Activated naive CD8-positive, alpha-beta T cell treated with anti-CD3 and anti-CD28 coated beads, Interleukin-2, amount 50 U/mL, for 24 hours (primary cell): ENCODE results near the gene MACROD2.

Experiments
- ATAC-seq: fragments of 150-1000 bp; cut with Tn5 transposase; one replicate; pipeline ENCODE4 v1.10.0; 2021
- DNase-seq: peaks from one replicate; pipeline ENCODE4 v3.0.0; 2021
- H3K27ac Mint-ChIP-seq: one replicate; pipeline ENCODE4 v1.8.0; 2021; ENCODE audit warnings: mild to moderate bottlenecking, mixed read lengths
- H3K27me3 Mint-ChIP-seq: one replicate; pipeline ENCODE4 v1.8.0; 2021; ENCODE audit warnings: mixed read lengths
- H3K36me3 Mint-ChIP-seq: one replicate; pipeline ENCODE4 v1.8.0; 2021; ENCODE audit warnings: low read depth, mixed read lengths
- H3K4me1 Mint-ChIP-seq: one replicate; pipeline ENCODE4 v1.8.0; 2021; ENCODE audit warnings: mixed read lengths
- H3K4me3 Mint-ChIP-seq: one replicate; pipeline ENCODE4 v1.8.0; 2021; ENCODE audit warnings: mild to moderate bottlenecking, moderate library complexity, mixed read lengths
- H3K9me3 Mint-ChIP-seq: one replicate; pipeline ENCODE4 v1.8.0; 2021; ENCODE audit warnings: mixed read lengths

MACROD2 gene

GRCh38 chr20:14113416-14113815 lies 118.1 kb downstream of the MACROD2 start:
- ATAC-seq = no peak
- no peaks in the 10 kb centered on the region for H3K36me3 Mint-ChIP-seq
- no peaks in the 10 kb centered on the region for H3K27me3 Mint-ChIP-seq
- no peaks in the 10 kb centered on the region for H3K4me1 Mint-ChIP-seq
- peaks cover 25% of the 10 kb centered on the region for H3K9me3 Mint-ChIP-seq
- no peak overlapping the region for H3K27ac Mint-ChIP-seq
- DNase-seq = no peak
- H3K4me3 Mint-ChIP-seq = no peak overlapping the region

- Mint-ChIP-seq H3K9me3 (peaks cover 20% of the 10 kb centered on the region), H3K4me1 (no peaks in the 10 kb centered on the region)
- no peak for ATAC-seq
These were observed 118.9 kb downstream of the MACROD2 start for GRCh38 chr20:14114065-14114704.

GRCh38 chr20:14116037-14116436 lies 120.7 kb downstream of the MACROD2 start:
- Mint-ChIP-seq H3K27ac (no peak overlapping the region), H3K36me3 (no peaks in the 10 kb centered on the region), H3K4me1 (no peaks in the 10 kb centered on the region), H3K27me3 (no peaks in the 10 kb centered on the region), H3K4me3 (no peak overlapping the region), H3K9me3 (peaks cover 11% of the 10 kb centered on the region)
- DNase-seq (no peak), ATAC-seq (no peak)

More at GRCh38 chr20:14114065-14114704, 118.9 kb downstream of the MACROD2 start:
- Mint-ChIP-seq H3K27me3 (no peaks in the 10 kb centered on the region), H3K27ac (no peak overlapping the region), H3K36me3 (no peaks in the 10 kb centered on the region), H3K4me3 (no peak overlapping the region)
- DNase-seq = no peak

GRCh38 chr20:14117768-14118167 lies 122.5 kb downstream of the MACROD2 start:
- H3K27ac Mint-ChIP-seq = no peak overlapping the region
- H3K36me3 Mint-ChIP-seq = no peaks in the 10 kb centered on the region
- DNase-seq (no peak), ATAC-seq (no peak)
- no peak overlapping the region for H3K4me3 Mint-ChIP-seq
- peaks cover 5% of the 10 kb centered on the region for H3K9me3 Mint-ChIP-seq
- H3K4me1 Mint-ChIP-seq = no peaks in the 10 kb centered on the region
- H3K27me3 Mint-ChIP-seq = no peaks in the 10 kb centered on the region

GRCh38 chr20:14126856-14127255 lies 131.5 kb downstream of the MACROD2 start:
- no peaks in the 10 kb centered on the region for H3K27me3 Mint-ChIP-seq

GRCh38 chr20:14127514-14128223 lies 132.4 kb downstream of the MACROD2 start:
- Mint-ChIP-seq H3K9me3 (peaks cover 6% of the 10 kb centered on the region), H3K4me1 (no peaks in the 10 kb centered on the region), H3K4me3 (no peak overlapping the region), H3K27me3 (no peaks in the 10 kb centered on the region), H3K27ac (no peak overlapping the region), H3K36me3 (no peaks in the 10 kb centered on the region)
- no peak for DNase-seq
- no peak for ATAC-seq

More at GRCh38 chr20:14126856-14127255, 131.5 kb downstream of the MACROD2 start:
- Mint-ChIP-seq H3K36me3 (no peaks in the 10 kb centered on the region), H3K9me3 (peaks cover 6% of the 10 kb centered on the region), H3K4me3 (no peak overlapping the region), H3K4me1 (no peaks in the 10 kb centered on the region), H3K27ac (no peak overlapping the region)
- DNase-seq = no peak
- ATAC-seq = no peak

GRCh38 chr20:14134004-14134403 lies 138.7 kb downstream of the MACROD2 start:
- Mint-ChIP-seq H3K4me3 (no peak overlapping the region), H3K9me3 (peaks cover 5% of the 10 kb centered on the region), H3K27me3 (no peaks in the 10 kb centered on the region), H3K4me1 (no peaks in the 10 kb centered on the region), H3K27ac (no peak overlapping the region), H3K36me3 (no peaks in the 10 kb centered on the region)
- no peak for DNase-seq
- no peak for ATAC-seq

- no peak for DNase-seq
- H3K9me3 Mint-ChIP-seq = no peaks in the 10 kb centered on the region
- ATAC-seq = no peak
- H3K27ac Mint-ChIP-seq = no peak overlapping the region
- H3K4me3 Mint-ChIP-seq = no peak overlapping the region
- no peaks in the 10 kb centered on the region for H3K36me3 Mint-ChIP-seq
- H3K27me3 Mint-ChIP-seq = no peaks in the 10 kb centered on the region
- no peaks in the 10 kb centered on the region for H3K4me1 Mint-ChIP-seq
These were observed 146.9 kb downstream of the MACROD2 start for GRCh38 chr20:14142171-14142570.

- Mint-ChIP-seq H3K4me1 (no peaks in the 10 kb centered on the region), H3K27ac (no peak overlapping the region)
- no peak for DNase-seq
These were observed 147.8 kb downstream of the MACROD2 start for GRCh38 chr20:14142964-14143627.

GRCh38 chr20:14148042-14148441 lies 152.7 kb downstream of the MACROD2 start:
- Mint-ChIP-seq H3K36me3 (no peaks in the 10 kb centered on the region), H3K4me3 (no peak overlapping the region), H3K27ac (no peak overlapping the region), H3K4me1 (no peaks in the 10 kb centered on the region), H3K9me3 (peaks cover 5% of the 10 kb centered on the region), H3K27me3 (no peaks in the 10 kb centered on the region)
- DNase-seq (no peak), ATAC-seq (no peak)

More at GRCh38 chr20:14142964-14143627, 147.8 kb downstream of the MACROD2 start:
- no peak for ATAC-seq
- H3K4me3 Mint-ChIP-seq = no peak overlapping the region
- H3K36me3 Mint-ChIP-seq = no peaks in the 10 kb centered on the region
- H3K27me3 Mint-ChIP-seq = no peaks in the 10 kb centered on the region
- H3K9me3 Mint-ChIP-seq = no peaks in the 10 kb centered on the region

- Mint-ChIP-seq H3K36me3 (no peaks in the 10 kb centered on the region), H3K9me3 (peaks cover 15% of the 10 kb centered on the region), H3K27ac (no peak overlapping the region), H3K4me3 (no peak overlapping the region), H3K27me3 (no peaks in the 10 kb centered on the region), H3K4me1 (no peaks in the 10 kb centered on the region)
- ATAC-seq (no peak), DNase-seq (no peak)
These were observed 160.0 kb downstream of the MACROD2 start for GRCh38 chr20:14155361-14155760.

- Mint-ChIP-seq H3K4me1 (no peaks in the 10 kb centered on the region), H3K36me3 (no peaks in the 10 kb centered on the region), H3K27me3 (no peaks in the 10 kb centered on the region), H3K4me3 (no peak overlapping the region), H3K9me3 (peaks cover 26% of the 10 kb centered on the region), H3K27ac (no peak overlapping the region)
- ATAC-seq (no peak), DNase-seq (no peak)
These were observed 183.2 kb downstream of the MACROD2 start for GRCh38 chr20:14178528-14178927.

GRCh38 chr20:14178952-14179351 lies 183.6 kb downstream of the MACROD2 start:
- Mint-ChIP-seq H3K4me3 (no peak overlapping the region), H3K27ac (no peak overlapping the region), H3K4me1 (no peaks in the 10 kb centered on the region), H3K27me3 (no peaks in the 10 kb centered on the region), H3K36me3 (no peaks in the 10 kb centered on the region), H3K9me3 (peaks cover 23% of the 10 kb centered on the region)
- DNase-seq (no peak), ATAC-seq (no peak)

GRCh38 chr20:14189794-14190402 lies 194.6 kb downstream of the MACROD2 start:
- ATAC-seq = no peak
- DNase-seq = no peak
- H3K4me3 Mint-ChIP-seq = no peak overlapping the region
- H3K9me3 Mint-ChIP-seq = no peaks in the 10 kb centered on the region
- H3K4me1 Mint-ChIP-seq = no peaks in the 10 kb centered on the region
- no peaks in the 10 kb centered on the region for H3K36me3 Mint-ChIP-seq
- no peak overlapping the region for H3K27ac Mint-ChIP-seq
- no peaks in the 10 kb centered on the region for H3K27me3 Mint-ChIP-seq

GRCh38 chr20:14191559-14191958 lies 196.2 kb downstream of the MACROD2 start:
- ATAC-seq = no peak
- H3K4me1 Mint-ChIP-seq = no peaks in the 10 kb centered on the region
- H3K36me3 Mint-ChIP-seq = no peaks in the 10 kb centered on the region
- no peak overlapping the region for H3K27ac Mint-ChIP-seq
- no peaks in the 10 kb centered on the region for H3K27me3 Mint-ChIP-seq
- DNase-seq = no peak
- H3K4me3 Mint-ChIP-seq = no peak overlapping the region
- H3K9me3 Mint-ChIP-seq = no peaks in the 10 kb centered on the region
